Measurements from ENCODE around the gene CDK5RAP2. TPM values are rescaled to one million over a fixed set of nuclear protein-coding genes. Genes with fewer than 3 reads are reported as not detected.

Gene CDK5RAP2
- total RNA-seq, 2 donors from 2014 or later: 31.9 to 45.8 TPM

DNA sequence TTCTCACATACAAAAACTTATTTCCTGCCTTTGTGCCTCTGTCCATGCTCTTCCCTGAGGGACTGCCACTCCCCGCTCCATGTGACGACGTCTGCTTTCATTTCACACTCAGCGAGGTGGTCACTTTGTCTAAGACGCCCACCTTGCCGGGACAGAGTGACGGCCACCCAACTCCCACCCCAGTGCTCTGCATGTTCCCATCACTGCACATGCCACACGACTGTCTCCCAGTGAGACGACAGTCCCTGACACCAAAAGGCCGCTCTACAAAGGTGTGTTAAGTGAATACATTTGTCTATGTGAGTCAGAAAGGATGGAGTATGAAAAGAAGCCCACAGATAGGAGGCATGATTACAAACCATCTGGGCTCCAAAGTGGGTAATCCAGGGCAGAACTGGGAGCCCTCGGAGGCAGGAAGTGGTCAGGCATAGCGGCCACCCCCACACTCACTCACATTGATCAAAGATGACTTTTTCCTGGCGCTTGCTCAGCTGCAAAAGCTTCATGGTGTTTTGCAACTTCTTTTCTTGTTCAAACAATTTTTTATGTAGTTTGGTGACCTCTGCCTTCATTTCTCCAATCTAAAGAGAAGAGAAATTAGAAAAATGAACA lies 185.8 kb downstream of the CDK5RAP2 start:
- Histone ChIP-seq H3K36me3 (no peaks in the 10 kb centered on the region), H3K4me3 (no peak overlapping the region), H3K9me3 (no peaks in the 10 kb centered on the region), H3K27me3 (no peaks in the 10 kb centered on the region), H3K27ac (no peak overlapping the region), H3K9ac (ENCODE audit: low read depth in 2 of 2, low read length in 2 of 2) (no peak overlapping the region), H3K4me1 (no peaks in the 10 kb centered on the region)
- TF ChIP-seq, protein P1, sequence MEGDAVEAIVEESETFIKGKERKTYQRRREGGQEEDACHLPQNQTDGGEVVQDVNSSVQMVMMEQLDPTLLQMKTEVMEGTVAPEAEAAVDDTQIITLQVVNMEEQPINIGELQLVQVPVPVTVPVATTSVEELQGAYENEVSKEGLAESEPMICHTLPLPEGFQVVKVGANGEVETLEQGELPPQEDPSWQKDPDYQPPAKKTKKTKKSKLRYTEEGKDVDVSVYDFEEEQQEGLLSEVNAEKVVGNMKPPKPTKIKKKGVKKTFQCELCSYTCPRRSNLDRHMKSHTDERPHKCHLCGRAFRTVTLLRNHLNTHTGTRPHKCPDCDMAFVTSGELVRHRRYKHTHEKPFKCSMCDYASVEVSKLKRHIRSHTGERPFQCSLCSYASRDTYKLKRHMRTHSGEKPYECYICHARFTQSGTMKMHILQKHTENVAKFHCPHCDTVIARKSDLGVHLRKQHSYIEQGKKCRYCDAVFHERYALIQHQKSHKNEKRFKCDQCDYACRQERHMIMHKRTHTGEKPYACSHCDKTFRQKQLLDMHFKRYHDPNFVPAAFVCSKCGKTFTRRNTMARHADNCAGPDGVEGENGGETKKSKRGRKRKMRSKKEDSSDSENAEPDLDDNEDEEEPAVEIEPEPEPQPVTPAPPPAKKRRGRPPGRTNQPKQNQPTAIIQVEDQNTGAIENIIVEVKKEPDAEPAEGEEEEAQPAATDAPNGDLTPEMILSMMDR (IDR thresholded peaks at IDR 0.05): no peak
- intact Hi-C loops (cut with DNase I): no loop called here
- DNase-seq: no peak

DNA sequence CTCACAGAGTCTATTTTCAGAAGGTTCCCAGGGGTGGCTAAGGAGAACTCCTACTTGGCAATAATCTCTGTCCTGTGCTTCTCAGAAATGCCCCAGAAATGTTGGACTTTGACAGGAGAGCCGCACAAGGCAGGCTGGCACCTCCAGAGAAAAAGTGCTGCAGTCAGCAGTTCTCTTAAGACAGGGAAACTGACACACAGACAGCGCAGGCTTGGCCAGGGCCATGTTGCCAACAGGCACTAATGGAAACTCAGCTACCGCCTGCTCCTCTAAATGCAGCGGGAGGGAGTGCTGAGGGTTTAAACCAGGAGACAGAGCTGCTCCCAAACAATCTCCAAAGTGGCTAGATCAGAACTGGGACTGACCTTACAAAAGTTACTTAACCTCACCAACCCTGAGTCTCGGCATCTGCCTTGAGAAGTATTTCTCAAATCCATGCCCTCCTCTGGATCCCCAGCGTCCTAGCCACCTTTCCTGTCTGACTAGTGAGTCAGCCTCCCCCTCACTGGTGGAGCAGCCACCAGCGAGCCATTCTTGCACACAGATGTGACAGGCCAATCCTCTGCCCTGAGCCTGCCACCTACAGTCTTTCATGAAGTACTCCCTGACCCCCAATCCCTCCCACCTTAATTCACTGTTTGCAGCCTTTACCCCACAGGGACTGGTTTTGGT lies 186.4 kb downstream of the CDK5RAP2 start:
- intact Hi-C loops (cut with DNase I): no loop called here

DNA sequence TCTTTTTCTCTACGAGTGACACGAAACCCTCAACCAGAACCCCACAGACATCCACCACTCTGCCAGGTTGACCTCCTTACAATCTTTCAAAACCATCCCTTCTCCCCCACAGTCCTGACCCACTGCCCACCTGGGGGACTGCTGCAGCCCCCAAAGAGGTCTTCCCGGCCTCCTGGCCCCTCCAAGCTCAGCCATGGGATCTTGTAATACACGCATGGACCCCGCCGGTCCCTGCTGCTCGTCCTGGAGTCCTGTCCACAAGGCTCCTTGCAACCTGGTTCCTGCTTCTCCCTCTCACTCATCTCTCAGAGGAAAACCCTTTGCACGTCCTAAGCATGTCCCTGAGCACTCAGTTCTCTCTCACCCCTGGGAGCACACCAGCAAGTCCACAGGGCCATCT lies 187.3 kb downstream of the CDK5RAP2 start:
- Histone ChIP-seq H3K36me3 (no peaks in the 10 kb centered on the region), H3K9me3 (no peaks in the 10 kb centered on the region)
- DNase-seq: no peak

More for the DNA sequence above, 186.4 kb downstream of the CDK5RAP2 start:
- TF ChIP-seq, protein P1 (IDR thresholded peaks at IDR 0.05): no peak
- Histone ChIP-seq H3K4me1 (no peaks in the 10 kb centered on the region), H3K9ac (ENCODE audit: low read depth in 2 of 2, low read length in 2 of 2) (no peak overlapping the region), H3K9me3 (no peaks in the 10 kb centered on the region), H3K27ac (no peak overlapping the region), H3K36me3 (no peaks in the 10 kb centered on the region), H3K27me3 (no peaks in the 10 kb centered on the region), H3K4me3 (no peak overlapping the region)
- DNase-seq: no peak

DNA sequence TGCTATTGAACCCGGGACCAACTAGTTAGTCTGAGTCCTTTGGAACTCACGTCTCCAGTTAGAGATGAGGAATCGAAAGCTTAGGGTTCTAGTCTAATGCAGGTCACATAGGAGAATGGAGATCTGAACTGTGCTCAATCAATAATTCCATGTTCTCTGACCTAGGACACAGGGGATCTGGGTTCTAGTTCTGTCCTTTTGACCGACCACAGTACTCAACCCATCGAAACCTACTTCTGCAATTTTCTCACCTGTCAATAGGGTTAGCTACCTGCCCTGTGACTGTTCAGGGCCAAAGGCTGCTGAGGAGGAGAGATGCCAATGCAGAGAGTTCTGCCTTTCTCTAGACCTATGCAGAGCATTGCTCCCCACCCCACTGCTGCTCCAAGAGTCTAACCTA lies 187.7 kb downstream of the CDK5RAP2 start:
- Histone ChIP-seq H3K27me3 (no peaks in the 10 kb centered on the region), H3K9me3 (no peaks in the 10 kb centered on the region), H3K27ac (no peak overlapping the region), H3K4me3 (no peak overlapping the region), H3K4me1 (no peaks in the 10 kb centered on the region), H3K36me3 (no peaks in the 10 kb centered on the region), H3K9ac (ENCODE audit: low read depth in 2 of 2, low read length in 2 of 2) (no peak overlapping the region)
- intact Hi-C loops (cut with DNase I): no loop called here
- DNase-seq: no peak
- TF ChIP-seq, protein P1 (IDR thresholded peaks at IDR 0.05): no peak

More for the DNA sequence above, 187.3 kb downstream of the CDK5RAP2 start:
- Histone ChIP-seq H3K4me3 (no peak overlapping the region), H3K27me3 (no peaks in the 10 kb centered on the region), H3K27ac (no peak overlapping the region), H3K9ac (ENCODE audit: low read depth in 2 of 2, low read length in 2 of 2) (no peak overlapping the region), H3K4me1 (no peaks in the 10 kb centered on the region)
- intact Hi-C loops (cut with DNase I): no loop called here
- TF ChIP-seq, protein P1 (IDR thresholded peaks at IDR 0.05): no peak

DNA sequence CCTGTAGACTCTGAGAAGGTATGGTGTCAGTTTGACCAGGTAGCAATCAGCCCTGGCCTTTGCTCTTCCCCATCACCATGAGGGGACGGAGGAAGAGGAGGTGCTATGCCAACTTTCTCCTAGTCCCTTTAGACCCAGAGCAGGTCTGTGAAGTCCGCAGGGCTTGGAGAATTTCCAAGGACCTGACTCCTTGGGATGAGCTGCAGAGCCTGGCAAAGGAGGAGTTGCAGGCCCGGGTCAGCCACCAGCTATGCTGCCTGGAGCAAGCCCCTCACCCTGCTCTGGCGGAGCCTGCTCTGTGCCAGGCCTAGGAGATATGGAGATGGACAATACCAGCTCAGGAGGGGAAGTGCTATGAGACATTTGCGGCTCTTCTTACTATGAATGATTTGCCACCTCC lies 188.3 kb downstream of the CDK5RAP2 start:
- DNase-seq: no peak
- Histone ChIP-seq H3K27me3 (no peaks in the 10 kb centered on the region), H3K4me1 (no peaks in the 10 kb centered on the region), H3K9ac (ENCODE audit: low read depth in 2 of 2, low read length in 2 of 2) (no peak overlapping the region), H3K36me3 (no peaks in the 10 kb centered on the region), H3K27ac (no peak overlapping the region), H3K9me3 (no peaks in the 10 kb centered on the region), H3K4me3 (no peak overlapping the region)
- intact Hi-C loops (cut with DNase I): no loop called here
- TF ChIP-seq, protein P1 (IDR thresholded peaks at IDR 0.05): no peak
